ENCODE measurements around the gene PLEKHA1.

PLEKHA1 gene

DNA sequence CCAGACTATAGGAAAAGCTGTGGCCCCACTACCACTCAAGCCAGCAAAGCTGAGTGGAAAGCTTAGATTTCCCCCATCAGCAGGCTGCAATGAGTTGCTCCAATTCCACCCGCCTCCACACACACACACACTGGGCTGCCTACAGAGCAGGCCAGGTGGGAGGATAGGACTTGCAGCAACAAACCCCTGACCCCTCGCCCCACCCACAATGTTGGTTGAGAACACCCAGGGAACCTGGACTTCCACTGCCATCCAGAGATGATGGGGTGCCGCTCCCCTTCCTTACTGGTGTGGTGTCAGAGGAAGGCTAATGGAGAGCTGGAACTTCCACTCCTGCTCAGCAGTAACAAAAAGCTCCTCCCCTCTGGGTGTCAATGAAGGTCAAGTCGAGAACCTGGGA is 16.8 kb upstream of the PLEKHA1 start:
- DNase-seq (ENCODE audit: low spot score): no peak
- TF ChIP-seq CTCF (IDR thresholded peaks at IDR 0.05; ENCODE audit: extremely low read depth, missing control alignments): no peak

GRCh38 chr10:122359621-122360020 is 14.9 kb upstream of the PLEKHA1 start:
- no peak for TF ChIP-seq CTCF (IDR thresholded peaks at IDR 0.05; ENCODE audit: extremely low read depth, missing control alignments)
- no peak for DNase-seq (ENCODE audit: low spot score)

DNA sequence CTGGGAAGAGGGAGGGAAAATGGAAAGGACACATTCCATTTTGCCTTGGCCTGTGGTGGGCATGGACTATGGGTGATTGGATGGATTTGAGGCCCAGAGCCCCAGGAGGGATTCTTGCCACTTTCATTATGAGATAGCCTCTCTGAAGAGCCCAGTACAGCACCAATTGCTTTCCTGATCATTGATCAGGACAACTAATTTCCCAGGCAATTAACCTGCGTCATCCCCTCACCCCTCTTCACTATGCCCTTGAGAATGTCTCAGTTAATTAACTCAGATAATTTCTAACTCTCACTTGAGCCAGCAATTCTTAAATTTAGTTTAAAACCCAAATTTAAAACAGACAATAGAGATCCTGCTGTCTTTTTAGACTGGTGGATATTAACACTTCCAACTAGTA is 13.5 kb upstream of the PLEKHA1 start:
- no peak for DNase-seq (ENCODE audit: low spot score)
- TF ChIP-seq CTCF (IDR thresholded peaks at IDR 0.05; ENCODE audit: extremely low read depth, missing control alignments): no peak

DNA sequence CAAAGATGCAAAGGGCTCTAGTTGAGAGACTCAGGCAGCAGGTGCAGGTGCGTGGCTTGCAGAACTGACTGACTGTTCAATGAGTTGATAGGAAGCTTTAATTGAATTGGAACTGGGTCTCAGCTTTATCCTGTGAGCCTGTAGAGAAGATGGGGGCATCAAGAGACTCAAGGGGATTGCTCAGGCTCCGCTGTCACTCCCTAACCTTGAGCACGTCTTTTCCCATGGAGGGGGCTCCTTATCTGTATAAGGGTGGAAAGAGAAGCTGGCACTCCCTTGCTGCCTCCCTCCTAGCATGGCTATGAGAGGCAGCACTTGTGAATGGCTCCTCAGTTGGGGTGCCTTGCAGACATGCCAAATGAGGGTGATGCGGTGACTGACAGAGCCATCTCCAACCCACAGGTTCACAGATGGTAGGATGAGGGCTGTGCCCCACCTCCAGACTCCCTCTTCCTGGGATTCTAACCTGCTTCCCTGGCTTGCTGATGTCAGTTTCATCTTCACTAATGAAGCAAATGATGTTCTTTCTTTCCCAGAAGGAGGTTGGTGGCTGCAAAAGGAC is 12.4 kb upstream of the PLEKHA1 start:
- no peak for TF ChIP-seq CTCF (IDR thresholded peaks at IDR 0.05; ENCODE audit: extremely low read depth, missing control alignments)

DNA sequence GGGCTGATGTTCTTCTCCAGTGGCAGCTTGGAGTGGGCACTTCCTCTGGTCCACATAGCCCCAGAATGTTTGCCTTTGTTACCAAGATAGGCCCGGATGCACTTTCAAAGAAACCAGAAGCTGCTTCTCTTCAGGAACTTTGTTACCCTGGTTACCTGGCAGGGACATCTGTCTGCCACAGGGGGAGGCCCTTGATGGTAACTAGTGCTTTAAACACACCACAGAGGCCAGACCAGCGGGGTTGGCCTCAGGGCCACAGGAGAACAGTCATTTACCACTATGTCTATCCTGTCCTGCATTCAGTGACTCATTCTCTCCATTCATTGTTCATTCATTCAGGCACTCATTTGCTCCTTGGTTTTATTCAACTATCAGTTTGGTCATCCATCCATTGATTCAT is 11.9 kb upstream of the PLEKHA1 start:
- DNase-seq (ENCODE audit: low spot score): no peak
- TF ChIP-seq CTCF (IDR thresholded peaks at IDR 0.05; ENCODE audit: extremely low read depth, missing control alignments): no peak

More for the DNA sequence above, 12.4 kb upstream of the PLEKHA1 start:
- no peak for DNase-seq (ENCODE audit: low spot score)

DNA sequence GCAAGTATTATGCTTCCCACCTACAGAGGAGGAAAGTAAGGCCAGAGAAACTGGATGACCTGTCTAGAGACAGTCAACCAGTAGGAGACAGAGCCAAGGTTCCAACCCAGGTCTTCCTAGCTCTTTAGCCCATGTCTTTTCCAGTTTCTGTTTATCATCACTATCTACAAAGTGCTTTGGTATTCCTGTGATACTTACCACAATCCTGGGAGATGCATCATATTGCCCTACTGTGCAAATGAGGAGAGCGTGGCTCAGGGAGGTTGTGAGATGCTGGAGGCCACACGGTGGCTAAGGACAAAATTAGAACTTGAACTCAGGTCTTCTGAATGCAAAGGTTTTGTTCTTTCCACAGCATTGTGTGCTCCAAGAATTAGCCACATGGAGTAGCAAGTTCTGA is 11.2 kb upstream of the PLEKHA1 start:
- no peak for DNase-seq (ENCODE audit: low spot score)
- TF ChIP-seq CTCF (IDR thresholded peaks at IDR 0.05; ENCODE audit: extremely low read depth, missing control alignments): no peak

- TF ChIP-seq CTCF (IDR thresholded peaks at IDR 0.05; ENCODE audit: extremely low read depth, missing control alignments): no peak
- DNase-seq (ENCODE audit: low spot score): no peak
These were observed 10.6 kb upstream of the PLEKHA1 start for GRCh38 chr10:122363722-122364463.

All from GM20000 (cell line).